ENCODE data around the gene SLC15A2.
"Not testable (repeated sequence)": the region's sequence is repeated elsewhere in the genome, so short reads cannot be mapped to it uniquely, and the experiment has no call there.

The SLC15A2 gene

GRCh38 chr3:121924734-121925133, 30.5 kb downstream of the SLC15A2 start:
- DNase-seq (ENCODE audit: insufficient read length, low spot score) (no peak), FAIRE-seq (no peak)
- TF ChIP-seq CTCF (IDR thresholded peaks at IDR 0.05; ENCODE audit: insufficient read depth, missing control alignments), result no peak

GRCh38 chr3:121926380-121926779, 32.2 kb downstream of the SLC15A2 start:
- TF ChIP-seq CTCF (IDR thresholded peaks at IDR 0.05; ENCODE audit: insufficient read depth, missing control alignments), result no peak
- DNase-seq (ENCODE audit: insufficient read length, low spot score) (no peak), FAIRE-seq (no peak)

- FAIRE-seq; DNase-seq (ENCODE audit: insufficient read length, low spot score): not testable (repeated sequence)
These were observed 44.1 kb downstream of the SLC15A2 start for GRCh38 chr3:121938141-121938855.

- DNase-seq (ENCODE audit: insufficient read length, low spot score) (no peak), FAIRE-seq (no peak)
- no peak for TF ChIP-seq CTCF (IDR thresholded peaks at IDR 0.05; ENCODE audit: insufficient read depth, missing control alignments)
These were observed 47.4 kb downstream of the SLC15A2 start for GRCh38 chr3:121941592-121941991.

GRCh38 chr3:121942116-121942786, 48.0 kb downstream of the SLC15A2 start:
- FAIRE-seq (no peak), DNase-seq (ENCODE audit: insufficient read length, low spot score) (no peak)
- no peak for TF ChIP-seq CTCF (IDR thresholded peaks at IDR 0.05; ENCODE audit: insufficient read depth, missing control alignments)

GRCh38 chr3:121943431-121943830, 49.2 kb downstream of the SLC15A2 start:
- FAIRE-seq (no peak), DNase-seq (ENCODE audit: insufficient read length, low spot score) (no peak)
- TF ChIP-seq CTCF (IDR thresholded peaks at IDR 0.05; ENCODE audit: insufficient read depth, missing control alignments), result no peak

- TF ChIP-seq CTCF (IDR thresholded peaks at IDR 0.05; ENCODE audit: insufficient read depth, missing control alignments), result no peak
- DNase-seq (ENCODE audit: insufficient read length, low spot score), result no peak
- FAIRE-seq, result no peak
These were observed 54.4 kb downstream of the SLC15A2 start for GRCh38 chr3:121948641-121949040.
